HepG2 (cell line): Measurements from ENCODE around the gene FZD4. TPM values are rescaled to one million over a fixed set of nuclear protein-coding genes. Genes with fewer than 3 reads are reported as not detected.

Experiments
- HDAC6 ChIP-seq: fragments of 200-600 bp; sonication (generic); IDR thresholded peaks from 2 replicates; pipeline ENCODE4 v1.7.0; 2017; ENCODE audit warnings: mild to moderate bottlenecking, antibody characterized with exemption, low read length, low read depth
- HMGXB3 ChIP-seq: sonication (generic); formaldehyde crosslinking; IDR thresholded peaks from 2 replicates; pipeline ENCODE4 v1.4.0; 2020; ENCODE audit warnings: missing genetic modification reagents, borderline replicate concordance
- KAT2B ChIP-seq: fragments of 150-350 bp; IDR thresholded peaks from 2 replicates; pipeline ENCODE4 v1.6.1; 2014; ENCODE audit warnings: low read depth, low read length, borderline replicate concordance
- KDM3A ChIP-seq: IDR thresholded peaks from 2 replicates; pipeline ENCODE4 v1.6.1; 2018; ENCODE audit warnings: low read depth, missing compliant biosample characterization
- KDM6A ChIP-seq: IDR thresholded peaks from 2 replicates; pipeline ENCODE4 v1.6.1; 2016; ENCODE audit warnings: low read depth
- LCORL ChIP-seq, 2 experiments: fragments of 450-650 bp in 1 of 2; sonication (generic) in 1 of 2; formaldehyde crosslinking in 1 of 2; IDR thresholded peaks; 2 replicates each; pipeline versions ENCODE4 v1.5.0 to v1.6.1; 2017 to 2020; ENCODE audit warnings: antibody characterized with exemption in 1 of 2, missing genetic modification reagents in 1 of 2
- MBD4 ChIP-seq: IDR thresholded peaks from 2 replicates; pipeline ENCODE4 v1.6.1; 2012; ENCODE audit warnings: low read length, inconsistent platforms, borderline replicate concordance
- MNT ChIP-seq: fragments of 450-650 bp; IDR thresholded peaks from 2 replicates; pipeline ENCODE4 v1.6.1; 2016
- MXI1 ChIP-seq: IDR thresholded peaks from 3 replicates; pipeline ENCODE4 v1.6.1; 2012; ENCODE audit warnings: low read depth, low read length, inconsistent platforms, borderline replicate concordance
- NCOA1 ChIP-seq: sonication (generic); formaldehyde crosslinking; IDR thresholded peaks from 2 replicates; pipeline ENCODE4 v1.9.0; 2021; ENCODE audit warnings: missing genetic modification reagents
- NFIC ChIP-seq: IDR thresholded peaks from 2 replicates; pipeline ENCODE4 v1.6.1; 2012; ENCODE audit warnings: mild to moderate bottlenecking, low read length, inconsistent platforms
- YEATS4 ChIP-seq: sonication (generic); formaldehyde crosslinking; IDR thresholded peaks from 2 replicates; pipeline ENCODE4 v1.4.0; 2020; ENCODE audit warnings: missing genetic modification reagents, borderline replicate concordance
- ZNF10 ChIP-seq: sonication (generic); formaldehyde crosslinking; IDR thresholded peaks from 2 replicates; pipeline ENCODE4 v1.4.0; 2020; ENCODE audit warnings: mild to moderate bottlenecking, low read depth, missing genetic modification reagents, borderline replicate concordance
- ZNF160 ChIP-seq: sonication (generic); formaldehyde crosslinking; IDR thresholded peaks from 2 replicates; pipeline ENCODE4 v1.8.0; 2022; ENCODE audit warnings: mild to moderate bottlenecking, inconsistent platforms, missing genetic modification reagents
- ZNF331 ChIP-seq: sonication (generic); formaldehyde crosslinking; IDR thresholded peaks from 2 replicates; pipeline ENCODE4 v1.4.0; 2020; ENCODE audit warnings: missing genetic modification reagents
- ZNF580 ChIP-seq: IDR thresholded peaks from 2 replicates; pipeline ENCODE4 v1.6.1; 2016; ENCODE audit warnings: low read depth, borderline replicate concordance
- ZNF670 ChIP-seq: sonication (generic); formaldehyde crosslinking; IDR thresholded peaks from 2 replicates; pipeline ENCODE4 v1.8.0; 2022; ENCODE audit warnings: mild to moderate bottlenecking, missing genetic modification reagents, borderline replicate concordance
- ZNF672 ChIP-seq: sonication (generic); formaldehyde crosslinking; IDR thresholded peaks from 2 replicates; pipeline ENCODE4 v1.8.1; 2022; ENCODE audit warnings: missing genetic modification reagents
- ZNF703 ChIP-seq: sonication (generic); formaldehyde crosslinking; IDR thresholded peaks from 2 replicates; pipeline ENCODE4 v1.5.1; 2020; ENCODE audit warnings: missing genetic modification reagents, mild to moderate bottlenecking, moderate library complexity, borderline replicate concordance
- ZSCAN21 ChIP-seq: sonication (generic); formaldehyde crosslinking; IDR thresholded peaks from 2 replicates; pipeline ENCODE4 v1.8.0; 2022; ENCODE audit warnings: mild to moderate bottlenecking, missing genetic modification reagents, moderate library complexity, borderline replicate concordance
- polyA plus RNA-seq, 8 experiments: library from polyadenylated mRNA; depleted of rRNA in 3 of 8; stranded (reverse) in 7 of 8; unstranded in 1 of 8; fragments of >200 nt; fragmentation: Illumina TruSeq in 4 of 8; extraction: Trizol in 4 of 8; gene quantifications; 2 replicates each; pipeline versions ENCODE4 v1.2.1 to v1.2.3, GENCODE V29; 2011 to 2016; ENCODE audit warnings: low read depth in 4 of 8, missing spikeins in 1 of 8, mixed read lengths in 1 of 8; ENCODE audit not compliant: insufficient read depth in 1 of 8
- total RNA-seq, 5 experiments: library from RNA; depleted of rRNA; stranded (reverse); fragments of >200 nt; fragmentation: Illumina TruSeq; extraction: Trizol; gene quantifications; 2 replicates each; pipeline ENCODE4 v1.2.3, GENCODE V29; 2016; ENCODE audit warnings: low read depth in 1 of 5

The FZD4 gene
- total and polyA plus RNA-seq, 2 of the 13 experiments (the other 11 are each of a cell fraction or from before 2014, with no cell fraction given): 46.5 to 70.4 TPM

- no peak for TF ChIP-seq KDM6A (CRISPR knock-in tag)
- no peak for TF ChIP-seq ZNF160 (CRISPR knock-in tag)
- no peak for TF ChIP-seq ZNF670 (CRISPR knock-in tag)
- no peak for TF ChIP-seq MNT
- TF ChIP-seq ZNF10 (CRISPR knock-in tag): no peak
- peak; percentile 52; the same call in 1 of the 2 replicates for TF ChIP-seq YEATS4 (CRISPR knock-in tag)
- no peak for TF ChIP-seq HMGXB3
- TF ChIP-seq MXI1: no peak
- TF ChIP-seq ZNF672: no peak
- TF ChIP-seq ZSCAN21 (CRISPR knock-in tag): no peak
- TF ChIP-seq HDAC6: no peak
- no peak for TF ChIP-seq MBD4
- no peak for TF ChIP-seq NCOA1 (CRISPR knock-in tag)
- TF ChIP-seq KAT2B: no peak
- TF ChIP-seq ZNF580 (CRISPR knock-in tag): peak; percentile 15; the same call in 1 of the 2 replicates
- no peak; the same call in 1 of the 2 replicates for TF ChIP-seq KDM3A (CRISPR knock-in tag)
- TF ChIP-seq NFIC: no peak
- TF ChIP-seq ZNF703 (CRISPR knock-in tag): no peak
- no peak for TF ChIP-seq LCORL (IDR thresholded peaks at IDR 0.05)
- TF ChIP-seq LCORL (CRISPR knock-in tag; IDR thresholded peaks at IDR 0.05): no peak; the same call in 1 of the 2 replicates
- TF ChIP-seq ZNF331 (CRISPR knock-in tag): no peak
Observed at GRCh38 chr11:86954269-86955110, 705 bp downstream of the FZD4 start (continued).
